GM13976 (cell line): ENCODE results near the gene CSNK2A1.

Experiments
- DNase-seq: peaks from one replicate; pipeline ENCODE4 v3.0.0; 2012; ENCODE audit warnings: low spot score
- in situ Hi-C: fragments of 300-500 bp; cut with MboI; formaldehyde crosslinking; loops from one replicate; pipeline ENCODE4 v1.12.0; 2022; ENCODE audit warnings: low sequenced_read_pairs, mixed read lengths, inconsistent platforms; ENCODE audit not compliant: unreplicated experiment
- TF ChIP-seq, protein P1 (sequence below): IDR thresholded peaks from 2 replicates; pipeline ENCODE4 v1.5.1; 2012; ENCODE audit warnings: borderline replicate concordance, mild to moderate bottlenecking; ENCODE audit not compliant: insufficient read depth; ENCODE audit errors: extremely low read depth, missing control alignments, control extremely low read depth

The CSNK2A1 gene

GRCh38 chr20:573414-574296 is 30.1 kb upstream of the CSNK2A1 start:
- no peak for DNase-seq
- TF ChIP-seq, protein P1, sequence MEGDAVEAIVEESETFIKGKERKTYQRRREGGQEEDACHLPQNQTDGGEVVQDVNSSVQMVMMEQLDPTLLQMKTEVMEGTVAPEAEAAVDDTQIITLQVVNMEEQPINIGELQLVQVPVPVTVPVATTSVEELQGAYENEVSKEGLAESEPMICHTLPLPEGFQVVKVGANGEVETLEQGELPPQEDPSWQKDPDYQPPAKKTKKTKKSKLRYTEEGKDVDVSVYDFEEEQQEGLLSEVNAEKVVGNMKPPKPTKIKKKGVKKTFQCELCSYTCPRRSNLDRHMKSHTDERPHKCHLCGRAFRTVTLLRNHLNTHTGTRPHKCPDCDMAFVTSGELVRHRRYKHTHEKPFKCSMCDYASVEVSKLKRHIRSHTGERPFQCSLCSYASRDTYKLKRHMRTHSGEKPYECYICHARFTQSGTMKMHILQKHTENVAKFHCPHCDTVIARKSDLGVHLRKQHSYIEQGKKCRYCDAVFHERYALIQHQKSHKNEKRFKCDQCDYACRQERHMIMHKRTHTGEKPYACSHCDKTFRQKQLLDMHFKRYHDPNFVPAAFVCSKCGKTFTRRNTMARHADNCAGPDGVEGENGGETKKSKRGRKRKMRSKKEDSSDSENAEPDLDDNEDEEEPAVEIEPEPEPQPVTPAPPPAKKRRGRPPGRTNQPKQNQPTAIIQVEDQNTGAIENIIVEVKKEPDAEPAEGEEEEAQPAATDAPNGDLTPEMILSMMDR = no peak
- in situ Hi-C loops = loop anchor here (25.0 kb wide), 1 partner anchor 164 kb away; no protein-coding TSS in a partner anchor

DNA sequence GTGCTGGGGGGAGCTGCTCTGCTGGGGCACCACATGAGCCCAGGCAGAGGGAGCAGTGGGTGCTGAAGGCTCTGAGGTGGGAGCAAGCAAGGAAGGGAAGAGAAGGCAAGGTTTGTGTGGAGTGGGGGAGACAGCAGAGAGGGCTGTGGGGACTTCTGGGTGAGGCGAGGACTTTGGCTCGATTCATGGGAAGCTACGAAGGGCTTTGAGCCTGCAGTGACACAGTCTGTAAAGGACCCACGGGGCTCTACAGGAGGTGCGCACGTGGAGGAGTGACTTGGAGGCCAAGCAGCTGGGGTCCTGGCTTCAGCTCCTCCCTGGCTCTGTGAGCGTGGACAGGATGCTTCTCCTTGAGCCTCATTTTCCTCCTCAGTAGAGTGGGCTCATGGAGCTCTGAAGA is 29.1 kb upstream of the CSNK2A1 start:
- DNase-seq = no peak
- TF ChIP-seq, protein P1 = no peak
- in situ Hi-C loops = loop anchor here (25.0 kb wide), 1 partner anchor 165 kb away; no protein-coding TSS in a partner anchor

GRCh38 chr20:571754-572441 is 28.3 kb upstream of the CSNK2A1 start:
- in situ Hi-C loops = loop anchor here (25.0 kb wide), 1 partner anchor 165 kb away; no protein-coding TSS in a partner anchor
- DNase-seq = no peak
- TF ChIP-seq, protein P1 = no peak

- TF ChIP-seq, protein P1 = no peak
- DNase-seq = no peak
- in situ Hi-C loops = loop anchor here (25.0 kb wide), 1 partner anchor 168 kb away; no protein-coding TSS in a partner anchor
These were observed 25.3 kb upstream of the CSNK2A1 start for GRCh38 chr20:568673-569415.

DNA sequence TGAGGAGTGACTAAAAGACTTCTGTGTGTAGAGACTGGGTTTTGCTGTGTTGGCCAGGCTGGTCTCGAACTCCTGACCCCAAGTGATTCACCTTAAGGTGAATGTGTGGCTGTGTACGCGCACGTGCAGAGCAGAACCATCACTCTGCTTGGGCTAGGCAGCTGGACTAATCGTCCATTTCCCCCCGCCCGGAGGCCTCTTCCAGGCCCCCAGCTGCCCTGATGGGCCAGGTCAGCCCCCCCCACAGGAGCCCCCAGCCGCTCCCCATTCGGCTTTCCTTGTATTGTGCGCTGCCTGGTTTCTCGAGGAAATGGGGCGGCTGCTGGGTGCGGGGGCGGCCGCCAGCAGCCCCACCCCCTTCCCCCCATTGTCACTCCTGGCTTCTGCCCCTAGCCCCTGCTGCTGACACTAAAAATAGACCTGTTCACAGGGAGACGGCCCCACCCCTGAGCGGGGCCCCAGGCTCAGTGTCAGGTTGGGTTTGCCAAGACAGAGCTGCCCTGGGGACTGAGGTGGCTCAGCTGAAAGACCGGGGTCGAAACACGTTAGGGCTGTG is 24.6 kb upstream of the CSNK2A1 start:
- TF ChIP-seq, protein P1 = no peak
- DNase-seq = no peak
- in situ Hi-C loops = loop anchor here (25.0 kb wide), 1 partner anchor 169 kb away; no protein-coding TSS in a partner anchor

DNA sequence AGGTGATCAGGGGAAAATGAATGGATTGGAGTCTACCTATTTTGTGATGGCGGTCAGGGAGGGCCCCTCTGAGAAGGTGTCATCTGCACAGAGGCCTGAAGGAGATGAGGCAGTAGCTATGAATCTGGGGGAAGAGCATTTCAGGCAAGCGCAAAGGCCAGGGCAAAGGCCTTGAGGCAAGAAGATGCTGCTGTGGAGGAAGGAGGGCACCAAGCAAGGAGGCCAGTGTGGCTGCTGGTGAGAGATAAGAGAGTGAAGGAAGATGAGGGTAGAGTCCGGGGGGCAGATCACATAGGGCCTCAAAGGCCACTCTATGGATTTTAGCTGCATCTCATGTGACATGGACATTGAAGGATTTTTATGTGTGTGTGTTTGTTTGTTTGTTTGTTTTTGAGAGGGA is 20.6 kb upstream of the CSNK2A1 start:
- in situ Hi-C loops = loop anchor here (5.0 to 25.0 kb wide), 2 partner anchors 83 to 173 kb away; no protein-coding TSS in a partner anchor
- TF ChIP-seq, protein P1 = no peak
- DNase-seq = no peak
